WI38 (cell line): Measurements from ENCODE around the gene FARSA.

Experiments
- H3K4me3 ChIP-seq: 2 replicates; pipeline ENCODE4 v1.5.1; 2011; ENCODE audit warnings: low read depth, mild to moderate bottlenecking, control low read depth, low read length
- CTCF ChIP-seq: IDR thresholded peaks from 2 replicates; pipeline ENCODE4 v1.5.1; 2012; ENCODE audit warnings: low read depth, mild to moderate bottlenecking, control low read depth, low read length

The FARSA gene

GRCh38 chr19:12959481-12959880, 26.0 kb upstream of the FARSA start:
- no peak overlapping the region for H3K4me3 ChIP-seq
- no peak for TF ChIP-seq CTCF

- peak overlapping the region; percentile 86 for H3K4me3 ChIP-seq
Observed at GRCh38 chr19:12957389-12957952, 24.0 kb upstream of the FARSA start.

GRCh38 chr19:12956446-12957388, 23.2 kb upstream of the FARSA start, which contains the start of gene GADD45GIP1:
Gene GADD45GIP1, minus strand, starts transcription at chr19:12957223. Its CDS starts 11 bp downstream, at chr19:12957212.
- TF ChIP-seq CTCF = no peak
- peak within 1 kb of the TSS; percentile 86 for H3K4me3 ChIP-seq

- no peak for TF ChIP-seq CTCF
- peak overlapping the region; percentile 86 for H3K4me3 ChIP-seq
Observed at GRCh38 chr19:12955996-12956395, 22.5 kb upstream of the FARSA start.

- peak overlapping the region; percentile 86 for H3K4me3 ChIP-seq
Observed at GRCh38 chr19:12955575-12955974, 22.1 kb upstream of the FARSA start.

GRCh38 chr19:12954612-12954962, 21.1 kb upstream of the FARSA start:
- no peak for TF ChIP-seq CTCF
- H3K4me3 ChIP-seq = no peak overlapping the region

GRCh38 chr19:12953799-12954611, 20.5 kb upstream of the FARSA start:
- TF ChIP-seq CTCF = no peak
- H3K4me3 ChIP-seq = no peak overlapping the region

GRCh38 chr19:12953138-12953798, 19.8 kb upstream of the FARSA start:
- no peak overlapping the region for H3K4me3 ChIP-seq
- TF ChIP-seq CTCF = no peak
